Esophagus squamous epithelium (tissue), 4 donors: Measurements from ENCODE around the gene TUBE1.

ENCODE experiments used
- POLR2A ChIP-seq, 4 donors: fragments of 450-650 bp; IDR thresholded peaks; one replicate each; pipeline ENCODE4 v1.6.1; 2017; ENCODE audit warnings: antibody characterized with exemption in 4 of 4, mild to moderate bottlenecking in 4 of 4, moderate library complexity in 3 of 4
- TF ChIP-seq, protein P1 (sequence below), 6 experiments: fragments of 450-650 bp in 4 of 6; fragments of 200-600 bp in 2 of 6; sonication (generic) in 2 of 6; IDR thresholded peaks; one replicate each; pipeline ENCODE4 v1.5.1; 2016 to 2019; ENCODE audit warnings: antibody characterized with exemption in 6 of 6, mild to moderate bottlenecking in 4 of 6, moderate library complexity in 4 of 6

DNA sequence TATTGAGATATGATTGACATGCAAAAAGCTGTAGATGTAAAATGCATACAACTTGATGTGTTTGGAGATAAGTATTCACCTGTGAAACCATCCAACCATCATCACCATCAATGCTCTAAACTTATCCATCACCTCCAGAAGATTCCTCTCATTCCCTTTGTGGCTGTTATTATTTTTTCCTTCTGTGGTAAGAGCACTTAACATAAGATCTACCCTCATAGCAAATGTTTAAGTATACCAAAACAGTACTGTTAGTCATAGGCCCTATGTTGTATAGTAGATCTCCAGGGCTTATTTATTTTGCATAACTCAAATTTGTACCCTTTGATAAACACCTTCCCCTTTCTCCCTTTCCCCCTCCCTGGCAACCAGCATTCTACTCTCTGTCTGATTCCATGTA lies 64.5 kb downstream of the TUBE1 start:
- TF ChIP-seq, protein P1, sequence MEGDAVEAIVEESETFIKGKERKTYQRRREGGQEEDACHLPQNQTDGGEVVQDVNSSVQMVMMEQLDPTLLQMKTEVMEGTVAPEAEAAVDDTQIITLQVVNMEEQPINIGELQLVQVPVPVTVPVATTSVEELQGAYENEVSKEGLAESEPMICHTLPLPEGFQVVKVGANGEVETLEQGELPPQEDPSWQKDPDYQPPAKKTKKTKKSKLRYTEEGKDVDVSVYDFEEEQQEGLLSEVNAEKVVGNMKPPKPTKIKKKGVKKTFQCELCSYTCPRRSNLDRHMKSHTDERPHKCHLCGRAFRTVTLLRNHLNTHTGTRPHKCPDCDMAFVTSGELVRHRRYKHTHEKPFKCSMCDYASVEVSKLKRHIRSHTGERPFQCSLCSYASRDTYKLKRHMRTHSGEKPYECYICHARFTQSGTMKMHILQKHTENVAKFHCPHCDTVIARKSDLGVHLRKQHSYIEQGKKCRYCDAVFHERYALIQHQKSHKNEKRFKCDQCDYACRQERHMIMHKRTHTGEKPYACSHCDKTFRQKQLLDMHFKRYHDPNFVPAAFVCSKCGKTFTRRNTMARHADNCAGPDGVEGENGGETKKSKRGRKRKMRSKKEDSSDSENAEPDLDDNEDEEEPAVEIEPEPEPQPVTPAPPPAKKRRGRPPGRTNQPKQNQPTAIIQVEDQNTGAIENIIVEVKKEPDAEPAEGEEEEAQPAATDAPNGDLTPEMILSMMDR (IDR thresholded peaks at IDR 0.05): no peak
- no peak for TF ChIP-seq POLR2A (IDR thresholded peaks at IDR 0.05)
